Gastroesophageal sphincter (tissue), 4 donors: Measurements from ENCODE around the gene ZBTB42. TPM values are rescaled to one million over a fixed set of nuclear protein-coding genes. Genes with fewer than 3 reads are reported as not detected.

Source experiments
- ATAC-seq: fragments of 150-250 bp; one replicate; pipeline ENCODE4 v1.9.1; 2016; ENCODE audit warnings: mild to moderate bottlenecking, moderate library complexity
- H3K27ac ChIP-seq, 4 donors: fragments of 200-600 bp; sonication (generic) in 3 of 4; 1 replicate in 3 of 4; 2 replicates in 1 of 4; pipeline ENCODE4 v1.5.1; 2016 to 2019
- H3K27me3 ChIP-seq: fragments of 200-600 bp; sonication (generic); one replicate; pipeline ENCODE4 v1.5.1; 2019
- H3K36me3 ChIP-seq, 2 donors: fragments of 200-600 bp; sonication (generic); one replicate each; pipeline ENCODE4 v1.5.1; 2019; ENCODE audit warnings: control low read depth in 1 of 2
- H3K4me1 ChIP-seq, 3 donors: fragments of 200-600 bp; sonication (generic); 1 replicate in 2 of 3; 2 replicates in 1 of 3; pipeline ENCODE4 v1.5.1; 2016 to 2019; ENCODE audit warnings: control low read depth in 2 of 3
- H3K4me3 ChIP-seq, 2 donors: fragments of 200-600 bp; sonication (generic); one replicate each; pipeline ENCODE4 v1.5.1; 2019; ENCODE audit warnings: mild to moderate bottlenecking in 1 of 2, moderate library complexity in 1 of 2
- H3K9me3 ChIP-seq, 3 donors: fragments of 200-600 bp; sonication (generic); one replicate each; pipeline ENCODE4 v1.5.1; 2017 to 2019; ENCODE audit warnings: control low read depth in 2 of 3
- EP300 ChIP-seq: sonication (generic); formaldehyde crosslinking; IDR thresholded peaks from one replicate; pipeline ENCODE4 v1.6.1; 2017; ENCODE audit warnings: antibody characterized with exemption, mild to moderate bottlenecking
- POLR2A ChIP-seq, 2 donors: fragments of 450-650 bp; IDR thresholded peaks; one replicate each; pipeline ENCODE4 v1.6.1; 2017; ENCODE audit warnings: antibody characterized with exemption in 2 of 2, mild to moderate bottlenecking in 2 of 2, moderate library complexity in 1 of 2
- POLR2AphosphoS5 ChIP-seq: sonication (generic); formaldehyde crosslinking; IDR thresholded peaks from one replicate; pipeline ENCODE4 v1.6.1; 2017; ENCODE audit warnings: antibody characterized with exemption
- WGBS, 2 donors: methylation state at CpG; one replicate each; pipeline ENCODE4 v1.1.5; 2018; ENCODE audit warnings: low coverage in 1 of 2; 5-methylcytosine and 5-hydroxymethylcytosine counted together
- total RNA-seq, 4 donors: library from RNA; depleted of rRNA; stranded (reverse); fragments of >200 nt; gene quantifications; one replicate each; pipeline ENCODE4 v1.1.0, GENCODE V29; 2016
- TF ChIP-seq, protein P1 (sequence below), 4 experiments: fragments of 200-600 bp in 2 of 4; fragments of 450-650 bp in 2 of 4; sonication (generic) in 1 of 4; IDR thresholded peaks; one replicate each; pipeline ENCODE4 v1.5.1; 2017 to 2019; ENCODE audit warnings: antibody characterized with exemption in 4 of 4, mild to moderate bottlenecking in 2 of 4, moderate library complexity in 2 of 4

Gene ZBTB42
- total RNA-seq, 4 donors from 2014 or later: 2.0 to 4.8 (median 3.2) TPM

DNA sequence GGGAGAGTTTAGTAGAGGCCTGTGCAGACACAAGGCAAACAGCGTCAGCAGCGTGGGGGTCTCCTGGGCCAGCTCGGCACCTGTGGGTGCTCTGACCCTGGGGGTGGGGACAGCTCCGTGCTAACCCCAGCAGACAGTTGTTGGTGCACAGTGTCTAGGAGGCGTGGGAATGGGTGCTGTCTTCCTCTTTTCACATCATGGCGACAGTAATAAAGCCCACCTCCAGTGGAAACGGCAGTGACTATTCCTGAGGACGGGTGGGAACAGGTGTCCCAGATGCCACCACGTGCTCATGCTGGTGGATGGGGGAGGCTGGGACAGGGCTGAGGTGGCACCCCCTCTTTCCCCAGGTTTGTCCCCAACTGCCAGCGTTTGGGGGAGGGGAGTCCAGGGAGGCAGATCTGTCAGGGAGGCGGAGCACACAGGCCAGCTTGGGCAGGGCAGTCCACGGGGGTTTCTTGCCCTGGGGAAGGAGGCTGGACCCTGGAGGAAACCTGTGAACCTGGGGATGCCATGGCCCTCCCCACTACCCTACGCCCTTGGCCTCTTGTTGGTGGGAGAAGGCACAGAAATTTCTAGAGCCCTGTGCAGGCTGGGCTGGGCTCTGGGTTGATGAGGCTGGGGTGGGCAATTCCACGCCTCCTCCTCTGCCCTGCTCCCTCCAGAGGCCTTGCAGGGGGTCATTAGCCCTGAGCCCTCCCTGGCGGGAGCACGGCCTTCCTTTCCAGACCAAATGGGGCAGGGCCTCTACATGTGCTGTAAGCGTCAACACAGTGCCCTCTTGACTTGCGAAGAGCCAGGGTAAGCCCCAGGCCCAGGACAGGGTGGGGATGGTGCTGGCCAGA, 3.8 kb downstream of the ZBTB42 start:
- Histone ChIP-seq H3K9me3 (no peaks in the 10 kb centered on the region), H3K27me3 (no peaks in the 10 kb centered on the region), H3K4me1 (peaks cover 0 to 55% (median 15%) of the 10 kb centered on the region in 3 donors), H3K4me3 (no peak overlapping the region), H3K36me3 (no peaks in the 10 kb centered on the region), H3K27ac (peak overlapping the region in 2 of 4 donors; percentile 31 to 34)
- TF ChIP-seq, protein P1, sequence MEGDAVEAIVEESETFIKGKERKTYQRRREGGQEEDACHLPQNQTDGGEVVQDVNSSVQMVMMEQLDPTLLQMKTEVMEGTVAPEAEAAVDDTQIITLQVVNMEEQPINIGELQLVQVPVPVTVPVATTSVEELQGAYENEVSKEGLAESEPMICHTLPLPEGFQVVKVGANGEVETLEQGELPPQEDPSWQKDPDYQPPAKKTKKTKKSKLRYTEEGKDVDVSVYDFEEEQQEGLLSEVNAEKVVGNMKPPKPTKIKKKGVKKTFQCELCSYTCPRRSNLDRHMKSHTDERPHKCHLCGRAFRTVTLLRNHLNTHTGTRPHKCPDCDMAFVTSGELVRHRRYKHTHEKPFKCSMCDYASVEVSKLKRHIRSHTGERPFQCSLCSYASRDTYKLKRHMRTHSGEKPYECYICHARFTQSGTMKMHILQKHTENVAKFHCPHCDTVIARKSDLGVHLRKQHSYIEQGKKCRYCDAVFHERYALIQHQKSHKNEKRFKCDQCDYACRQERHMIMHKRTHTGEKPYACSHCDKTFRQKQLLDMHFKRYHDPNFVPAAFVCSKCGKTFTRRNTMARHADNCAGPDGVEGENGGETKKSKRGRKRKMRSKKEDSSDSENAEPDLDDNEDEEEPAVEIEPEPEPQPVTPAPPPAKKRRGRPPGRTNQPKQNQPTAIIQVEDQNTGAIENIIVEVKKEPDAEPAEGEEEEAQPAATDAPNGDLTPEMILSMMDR (IDR thresholded peaks at IDR 0.05): no peak
- no peak for TF ChIP-seq POLR2A (IDR thresholded peaks at IDR 0.05)
- TF ChIP-seq EP300: no peak
- no peak for TF ChIP-seq POLR2AphosphoS5
- WGBS, 2 donors: 78 to 94% methylated on average over 8 of the region's 18 CpGs
- no peak for ATAC-seq

DNA sequence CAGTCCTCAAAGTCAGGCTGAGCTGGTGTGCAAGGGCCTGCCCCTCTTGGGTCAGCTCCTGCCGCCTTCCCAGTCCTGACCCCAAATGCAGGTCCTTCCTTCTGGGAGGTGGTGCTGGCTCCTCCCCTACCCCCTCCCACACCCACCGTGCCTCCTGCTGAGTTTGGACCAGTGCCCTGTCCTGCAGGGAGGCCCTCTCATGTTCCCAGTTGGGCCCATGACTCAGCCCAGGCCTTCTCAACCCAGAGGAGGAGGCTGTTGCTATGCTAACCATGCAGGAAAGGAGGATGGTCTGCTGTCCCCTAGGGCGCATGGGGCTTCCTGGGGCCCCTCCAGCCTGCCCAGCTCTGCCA, 4.4 kb downstream of the ZBTB42 start:
- peak overlapping the region in 2 of 4 donors; percentile 33 to 34 for H3K27ac ChIP-seq
- H3K36me3 ChIP-seq: no peaks in the 10 kb centered on the region
- ATAC-seq: no peak
- H3K4me3 ChIP-seq: no peak overlapping the region
- H3K4me1 ChIP-seq: peaks cover 0 to 50% (median 14%) of the 10 kb centered on the region in 3 donors
- no peaks in the 10 kb centered on the region for H3K9me3 ChIP-seq
- TF ChIP-seq EP300 (no peak), POLR2A (IDR thresholded peaks at IDR 0.05) (no peak), POLR2AphosphoS5 (no peak)
- TF ChIP-seq, protein P1 (IDR thresholded peaks at IDR 0.05): no peak
- no peaks in the 10 kb centered on the region for H3K27me3 ChIP-seq
- 0% methylated on average over 1 of the region's 3 CpGs; no CpG with 5 or more reads in 1 of the 2 donors for WGBS, 2 donors

DNA sequence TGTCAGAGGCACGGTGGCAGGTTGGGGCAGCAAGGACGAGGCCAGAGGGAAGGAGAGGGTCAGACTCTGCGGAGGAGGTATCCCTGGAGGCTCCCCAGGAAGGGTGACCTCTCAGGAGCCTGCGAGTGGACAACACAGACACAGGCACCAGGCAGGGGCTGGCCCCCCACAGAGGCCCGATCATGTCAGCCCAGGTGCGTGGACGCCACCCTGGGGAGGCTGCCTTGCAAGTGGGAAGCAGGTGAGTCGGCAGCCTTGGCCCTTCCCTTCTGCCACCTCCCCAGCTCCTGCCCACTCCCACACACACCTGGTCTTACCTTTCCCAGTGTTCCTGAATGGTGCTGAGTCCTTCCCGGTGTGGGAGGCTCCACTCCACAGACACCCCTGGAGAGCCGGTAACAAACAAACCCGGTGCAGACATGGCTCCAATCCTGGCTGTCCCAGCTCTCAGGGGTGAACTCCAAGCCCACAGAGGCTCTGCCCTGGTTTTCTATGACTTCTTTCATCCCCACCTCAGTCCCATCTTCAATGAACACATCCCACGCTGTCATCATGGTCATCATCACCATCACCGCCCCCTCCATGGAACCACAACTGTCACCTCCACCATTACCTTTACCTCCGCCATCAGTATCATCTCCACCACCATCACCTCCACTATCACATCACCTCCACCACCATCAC, 5.2 kb downstream of the ZBTB42 start:
- no peaks in the 10 kb centered on the region for H3K9me3 ChIP-seq
- H3K36me3 ChIP-seq: no peaks in the 10 kb centered on the region
- peaks cover 0 to 48% (median 14%) of the 10 kb centered on the region in 3 donors for H3K4me1 ChIP-seq
- TF ChIP-seq POLR2A (IDR thresholded peaks at IDR 0.05) (no peak), POLR2AphosphoS5 (no peak), EP300 (no peak)
- TF ChIP-seq, protein P1 (IDR thresholded peaks at IDR 0.05): no peak
- 40 to 86% methylated on average over 2 to 4 of the region's 14 CpGs for WGBS, 2 donors
- ATAC-seq: no peak
- peak overlapping the region in 2 of 4 donors; percentile 33 to 34 for H3K27ac ChIP-seq
- H3K4me3 ChIP-seq: no peak overlapping the region
- H3K27me3 ChIP-seq: no peaks in the 10 kb centered on the region

DNA sequence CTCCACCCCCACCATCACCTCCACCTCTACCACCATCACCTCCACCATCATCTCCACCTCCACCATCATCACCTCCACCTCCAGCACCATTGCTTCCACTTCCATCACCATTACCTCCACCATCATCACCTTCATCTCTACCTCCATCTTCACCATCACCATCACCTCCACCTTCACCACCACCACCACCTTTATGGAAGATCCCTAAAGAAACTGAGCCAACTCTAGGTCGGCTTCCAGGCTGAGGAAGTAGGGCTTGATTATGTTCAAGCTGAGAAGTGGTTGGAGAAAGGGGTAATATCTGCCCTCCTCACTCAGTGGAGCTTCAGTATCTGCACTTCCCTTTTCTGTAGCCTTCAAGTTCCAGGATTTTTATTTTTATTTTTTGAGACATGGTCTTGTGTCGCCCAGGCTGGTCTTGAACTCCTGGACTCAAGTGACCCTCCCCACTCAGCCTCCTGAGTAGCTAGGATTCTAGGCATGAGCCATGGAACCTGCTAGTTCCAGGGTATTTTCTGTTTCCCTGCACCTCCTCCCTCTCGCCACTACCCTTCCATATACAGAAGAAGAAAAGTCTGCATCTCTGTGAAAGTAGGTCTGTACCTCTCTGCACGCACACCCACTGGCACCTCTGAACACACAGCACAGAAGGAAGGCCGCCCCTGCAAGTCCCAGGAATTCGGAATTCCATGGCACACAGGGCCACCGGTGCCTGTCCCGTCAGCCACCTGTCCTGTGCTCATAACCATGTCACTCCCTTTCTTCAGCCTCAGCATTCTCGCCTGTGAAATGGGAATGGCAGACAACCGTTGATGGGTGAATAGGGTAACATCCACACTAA, 5.9 kb downstream of the ZBTB42 start:
- 76 to 83% methylated on average over 4 to 6 of the region's 10 CpGs for WGBS, 2 donors
- Histone ChIP-seq H3K36me3 (no peaks in the 10 kb centered on the region), H3K4me1 (peaks cover 0 to 41% (median 6%) of the 10 kb centered on the region in 3 donors), H3K27ac (no peak overlapping the region), H3K27me3 (no peaks in the 10 kb centered on the region), H3K9me3 (no peaks in the 10 kb centered on the region), H3K4me3 (no peak overlapping the region)
- TF ChIP-seq, protein P1 (IDR thresholded peaks at IDR 0.05): no peak
- TF ChIP-seq POLR2A (IDR thresholded peaks at IDR 0.05): no peak
- no peak for TF ChIP-seq POLR2AphosphoS5
- no peak for TF ChIP-seq EP300
- no peak for ATAC-seq
